Measurements from ENCODE around the gene KCNJ2.

Gene KCNJ2

GRCh38 chr17:70168977-70169708 lies at the start of gene KCNJ2:
TSS of gene KCNJ2 (plus strand) at chr17:70169532. CDS start at chr17:70175040, 5,508 bp downstream.
- peak; percentile 93 for DNase-seq

- no peak for DNase-seq
Observed at GRCh38 chr17:70119545-70119944, 49.8 kb upstream of the KCNJ2 start.

DNA sequence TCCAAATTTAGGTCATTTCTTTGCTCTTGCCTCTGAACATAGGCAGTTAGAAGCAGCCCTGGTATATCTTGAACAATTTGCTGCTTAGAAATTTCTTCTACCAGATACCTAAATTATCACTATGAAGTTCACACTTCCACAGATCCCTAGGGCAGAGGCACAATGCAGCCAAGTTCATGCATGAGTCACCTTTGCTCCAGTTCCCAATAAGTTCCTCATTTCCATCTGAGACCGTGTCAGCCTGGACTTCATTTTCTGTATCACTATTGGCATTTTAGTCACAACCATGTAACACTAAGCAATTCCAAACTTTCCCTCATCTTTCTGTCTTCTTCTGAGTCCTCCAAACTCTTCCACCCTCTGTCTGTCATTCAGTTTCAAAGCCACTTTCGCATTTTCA lies 49.3 kb upstream of the KCNJ2 start:
- no peak for DNase-seq

DNA sequence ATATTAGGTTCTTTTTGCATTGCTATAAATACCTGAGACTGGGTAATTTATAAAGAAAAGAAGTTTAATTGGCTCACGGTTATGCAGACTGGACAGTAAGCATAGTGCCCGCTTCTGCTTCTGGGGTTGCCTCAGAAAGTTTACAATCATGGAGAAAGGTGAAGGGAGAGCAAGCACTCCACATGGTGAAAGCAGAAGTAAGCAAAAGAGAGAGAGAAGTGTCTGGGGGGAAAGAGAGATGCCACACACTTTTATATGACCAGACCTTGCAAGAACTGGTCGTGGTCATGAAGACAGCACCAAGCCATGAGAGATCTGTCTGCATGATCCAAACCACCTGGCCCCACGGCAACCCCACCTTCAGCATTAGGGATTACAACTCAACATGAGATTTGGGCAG lies 48.9 kb upstream of the KCNJ2 start:
- no peak for DNase-seq

DNA sequence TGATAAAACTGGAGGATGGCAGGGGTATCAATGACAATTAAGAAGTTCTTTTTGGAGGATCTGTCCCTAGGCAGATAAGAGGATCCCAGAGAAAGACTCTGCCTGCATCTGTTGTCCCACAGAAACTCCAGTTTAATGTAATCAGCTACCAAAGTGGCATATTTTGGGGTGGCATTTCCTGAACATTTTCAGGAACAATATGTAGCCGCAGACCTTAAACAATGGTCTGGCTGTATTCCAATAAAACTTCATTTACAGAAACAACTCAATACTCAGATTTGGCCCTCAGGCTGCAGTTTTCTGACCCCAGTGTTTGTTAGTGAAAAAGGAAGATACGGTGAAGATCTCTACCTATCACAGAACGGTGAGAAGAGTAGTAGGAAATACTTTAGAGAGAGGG lies 48.2 kb upstream of the KCNJ2 start:
- DNase-seq, result peak; percentile 72

DNA sequence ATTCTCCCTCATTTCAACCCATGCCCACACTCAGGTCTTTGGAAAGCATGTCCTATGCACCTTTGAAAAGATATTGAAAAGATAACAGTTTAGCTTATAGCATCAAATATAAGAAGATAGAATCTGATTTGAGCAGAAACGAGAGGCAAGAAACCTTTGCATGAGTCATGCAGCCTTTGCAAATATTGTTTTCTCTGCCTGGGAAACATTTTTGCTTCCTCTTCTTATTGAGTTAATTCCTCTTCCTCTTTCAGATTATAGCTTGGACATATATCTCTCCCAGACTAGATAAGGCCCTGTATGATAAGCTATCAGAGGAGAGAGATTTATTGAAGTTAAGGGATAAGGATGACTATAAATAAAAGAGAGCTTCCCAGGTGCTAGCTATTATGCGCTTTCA lies 46.1 kb upstream of the KCNJ2 start:
- no peak for DNase-seq

DNA sequence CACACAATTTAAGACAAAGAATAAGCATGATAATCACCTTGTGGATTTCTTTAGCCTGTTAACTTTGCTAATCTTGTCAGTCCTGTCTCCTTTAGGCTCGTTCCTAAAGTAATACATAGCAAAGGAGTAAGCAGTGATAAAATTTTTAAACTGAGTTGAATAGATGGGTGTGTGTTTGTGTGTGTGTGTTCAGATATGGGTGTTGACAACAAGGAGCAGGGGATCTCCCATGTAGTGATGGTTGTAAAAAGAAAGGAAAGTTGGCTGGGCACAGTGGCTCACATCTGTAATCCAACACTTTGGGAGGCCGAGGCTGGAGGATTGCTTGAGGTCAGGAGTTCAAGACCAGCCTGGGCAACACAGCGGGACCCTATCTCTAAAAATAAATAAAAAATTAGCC lies 44.6 kb upstream of the KCNJ2 start:
- no peak for DNase-seq

GRCh38 chr17:70127221-70127873 lies 42.0 kb upstream of the KCNJ2 start:
- DNase-seq, result no peak

DNA sequence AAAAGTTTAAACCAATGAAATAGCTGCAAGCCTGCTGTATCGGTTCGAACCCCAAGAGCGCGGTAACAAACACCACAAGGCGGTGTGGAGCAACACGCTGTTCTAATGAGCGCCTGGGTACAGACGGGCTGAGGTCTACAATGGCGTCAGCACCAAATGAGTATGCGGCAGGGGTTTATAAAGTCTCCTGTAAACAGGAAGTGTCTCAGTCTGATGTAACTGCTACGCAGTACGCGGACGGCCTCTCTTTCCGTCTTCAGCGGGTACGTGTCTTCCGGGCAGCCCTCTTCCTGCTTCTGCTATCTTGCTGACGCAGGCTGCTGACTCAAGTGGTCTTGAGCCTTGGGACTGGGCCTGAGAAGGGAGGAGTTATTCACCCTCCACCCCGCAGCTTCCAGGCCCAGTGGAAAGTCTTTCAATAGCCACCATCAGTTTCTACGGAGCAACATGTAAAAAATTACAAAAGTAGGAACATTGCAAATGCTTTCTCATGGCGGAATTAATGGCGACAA lies 40.5 kb upstream of the KCNJ2 start:
- DNase-seq, result no peak

GRCh38 chr17:70130289-70130688 lies 39.0 kb upstream of the KCNJ2 start:
- DNase-seq, result no peak

DNA sequence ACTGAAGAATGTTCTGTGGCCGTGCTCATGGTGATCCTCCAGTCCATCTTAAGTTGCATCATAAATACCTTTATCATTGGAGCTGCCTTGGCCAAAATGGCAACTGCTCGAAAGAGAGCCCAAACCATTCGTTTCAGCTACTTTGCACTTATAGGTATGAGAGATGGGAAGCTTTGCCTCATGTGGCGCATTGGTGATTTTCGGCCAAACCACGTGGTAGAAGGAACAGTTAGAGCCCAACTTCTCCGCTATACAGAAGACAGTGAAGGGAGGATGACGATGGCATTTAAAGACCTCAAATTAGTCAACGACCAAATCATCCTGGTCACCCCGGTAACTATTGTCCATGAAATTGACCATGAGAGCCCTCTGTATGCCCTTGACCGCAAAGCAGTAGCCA lies 36.8 kb upstream of the KCNJ2 start:
- no peak for DNase-seq

DNA sequence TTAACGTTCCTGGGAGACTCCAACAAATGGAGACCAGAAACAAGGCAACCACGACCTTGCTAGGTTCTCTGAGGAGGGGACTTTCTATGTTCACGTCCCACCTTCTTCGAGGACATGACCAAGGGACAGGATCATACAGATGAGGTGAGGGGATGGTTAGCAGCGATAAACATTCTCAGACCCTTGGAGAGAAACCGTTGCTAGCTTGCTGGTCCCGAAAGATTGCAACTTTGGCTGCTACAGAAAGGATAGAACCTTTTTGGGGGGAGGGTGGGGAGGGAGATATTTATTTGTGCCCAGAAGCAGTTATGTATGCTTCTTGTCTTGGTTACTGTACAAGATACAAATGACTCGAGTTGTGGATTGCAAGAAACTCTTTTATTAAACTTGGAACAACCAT lies 35.3 kb upstream of the KCNJ2 start:
- no peak for DNase-seq

- DNase-seq, result no peak
Observed at GRCh38 chr17:70134777-70135176, 34.6 kb upstream of the KCNJ2 start.

DNA sequence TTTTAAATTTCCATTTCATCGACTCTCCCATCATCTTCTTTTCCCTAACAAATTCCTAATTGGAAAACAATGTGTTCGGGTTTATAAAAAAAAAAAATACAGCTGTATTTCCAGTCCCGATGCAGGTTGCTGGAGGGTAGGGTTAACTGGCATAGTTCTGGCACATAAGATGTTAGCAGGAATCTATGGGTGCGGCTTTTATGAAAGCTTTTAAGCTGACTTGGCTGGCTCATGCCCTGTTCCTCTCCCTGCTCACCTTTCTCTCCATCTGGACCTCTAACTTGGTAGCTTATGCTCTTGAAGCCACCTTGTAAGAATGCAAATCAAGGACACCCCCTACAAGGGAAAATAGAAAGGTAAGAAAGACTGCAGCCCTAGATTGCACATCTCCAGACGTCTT lies 33.2 kb upstream of the KCNJ2 start:
- DNase-seq, result peak; percentile 11

GRCh38 chr17:70137451-70138230 lies 31.7 kb upstream of the KCNJ2 start:
- no peak for DNase-seq

DNA sequence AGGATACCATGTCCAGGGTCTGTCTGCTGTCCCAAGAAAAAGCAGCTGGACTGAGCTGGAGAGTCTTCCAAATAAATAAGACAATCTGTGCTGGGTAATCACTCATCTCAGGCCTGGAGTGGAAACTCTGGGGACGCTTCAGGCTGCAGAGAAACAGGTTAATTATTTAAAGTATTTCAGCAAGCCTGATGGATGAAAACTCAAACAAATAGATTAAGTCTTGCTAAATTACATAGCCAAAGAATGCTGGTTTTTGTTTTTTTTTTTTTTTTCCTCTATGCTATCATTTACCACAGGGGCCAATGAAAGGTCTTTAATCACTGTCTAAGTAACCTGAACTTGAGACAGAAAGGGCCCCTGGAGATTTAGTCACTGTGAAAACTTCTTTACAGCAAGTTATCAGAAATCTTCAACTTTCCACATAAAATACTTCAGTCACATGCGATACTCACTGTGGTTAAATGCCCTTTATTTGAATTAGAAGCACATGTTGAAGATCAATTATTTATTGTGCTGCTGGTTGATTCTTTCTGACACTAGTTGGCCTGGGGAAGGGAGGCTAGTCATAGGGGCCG lies 31.0 kb upstream of the KCNJ2 start:
- no peak for DNase-seq

DNA sequence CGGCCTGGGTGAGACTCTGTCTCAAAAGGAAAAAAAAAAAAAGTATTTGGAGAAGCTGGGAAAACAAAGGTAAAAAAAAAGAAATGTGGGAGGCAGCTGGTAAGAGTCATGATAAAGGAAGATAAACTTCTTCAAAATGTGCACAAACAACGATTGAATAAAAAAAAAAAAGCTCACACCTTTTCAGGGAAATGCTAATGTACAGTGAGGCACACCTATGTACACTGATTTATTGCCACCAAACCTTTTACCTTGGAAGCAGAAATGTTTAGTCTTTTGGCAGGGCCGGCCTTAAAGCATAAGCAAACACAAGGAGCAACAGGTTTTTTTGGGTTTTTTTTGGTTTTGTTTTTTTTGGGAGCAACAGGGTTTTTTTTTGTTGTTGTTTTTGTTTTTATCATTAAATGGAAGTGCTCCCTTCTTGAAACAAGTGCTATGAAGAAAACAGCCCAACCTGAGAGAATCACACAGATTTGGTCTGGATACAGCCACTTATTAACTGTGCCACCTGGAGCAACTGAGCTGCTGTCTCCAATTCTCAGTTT lies 29.8 kb upstream of the KCNJ2 start:
- DNase-seq, result no peak

DNA sequence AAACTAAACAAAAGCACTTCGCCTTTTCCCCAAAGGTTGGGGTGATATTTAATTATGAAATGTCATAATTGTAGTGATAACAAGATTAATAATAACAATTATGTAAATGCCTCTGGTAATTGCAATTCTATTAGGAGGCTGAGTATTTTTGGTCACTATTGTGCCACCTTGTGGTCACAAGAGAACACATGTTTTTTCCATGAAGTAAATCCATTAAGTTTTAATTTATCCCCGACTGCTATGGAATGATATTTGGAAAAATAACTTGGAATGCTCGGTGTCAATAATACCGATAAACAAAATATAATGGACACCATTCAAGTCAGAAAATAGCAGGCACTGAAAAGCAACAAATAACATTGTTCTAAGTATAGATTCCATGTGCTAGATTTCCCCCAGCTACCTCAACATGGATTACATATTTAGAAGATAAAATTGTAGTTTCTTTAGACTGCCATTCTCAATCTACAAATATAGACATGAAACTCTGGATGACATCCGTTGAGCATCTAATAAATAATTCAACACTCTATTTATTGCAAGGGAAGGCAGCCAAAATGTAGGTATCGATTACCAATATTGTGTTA lies 25.0 kb upstream of the KCNJ2 start:
- DNase-seq, result peak; percentile 57

- no peak for DNase-seq
Observed at GRCh38 chr17:70153210-70153609, 16.1 kb upstream of the KCNJ2 start.

DNA sequence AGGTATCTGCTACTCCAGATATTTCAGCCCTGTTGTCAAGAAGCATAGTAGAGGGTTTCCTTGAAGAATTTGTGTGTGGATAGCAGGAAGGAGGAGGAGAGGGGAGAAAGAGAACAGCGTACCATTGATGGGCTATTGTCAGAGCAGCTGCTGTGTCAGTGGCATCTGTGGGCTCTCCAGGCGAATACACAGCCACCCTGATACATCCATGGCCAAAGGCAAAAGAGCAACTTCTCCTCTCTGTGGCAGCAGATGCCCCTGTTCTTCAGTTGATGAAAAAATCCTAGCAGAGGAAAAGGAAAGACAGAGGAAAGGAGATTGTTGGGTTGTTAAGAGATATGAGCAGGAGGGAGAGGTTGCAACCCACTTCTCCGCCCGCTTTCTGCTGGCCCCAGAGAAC lies 12.2 kb upstream of the KCNJ2 start:
- no peak for DNase-seq

GRCh38 chr17:70158180-70158579 lies 11.2 kb upstream of the KCNJ2 start:
- DNase-seq, result no peak

GRCh38 chr17:70158591-70158990 lies 10.7 kb upstream of the KCNJ2 start:
- DNase-seq, result no peak

- no peak for DNase-seq
Observed at GRCh38 chr17:70159980-70160379, 9.4 kb upstream of the KCNJ2 start.
